Raji (cell line): Measurements from ENCODE around the gene SLC30A5.

Experiments
- POLR2A ChIP-seq: IDR thresholded peaks from 2 replicates; pipeline ENCODE4 v1.6.1; 2011; ENCODE audit warnings: low read depth, low read length, control low read depth; ENCODE audit not compliant: insufficient read depth

SLC30A5 gene

DNA sequence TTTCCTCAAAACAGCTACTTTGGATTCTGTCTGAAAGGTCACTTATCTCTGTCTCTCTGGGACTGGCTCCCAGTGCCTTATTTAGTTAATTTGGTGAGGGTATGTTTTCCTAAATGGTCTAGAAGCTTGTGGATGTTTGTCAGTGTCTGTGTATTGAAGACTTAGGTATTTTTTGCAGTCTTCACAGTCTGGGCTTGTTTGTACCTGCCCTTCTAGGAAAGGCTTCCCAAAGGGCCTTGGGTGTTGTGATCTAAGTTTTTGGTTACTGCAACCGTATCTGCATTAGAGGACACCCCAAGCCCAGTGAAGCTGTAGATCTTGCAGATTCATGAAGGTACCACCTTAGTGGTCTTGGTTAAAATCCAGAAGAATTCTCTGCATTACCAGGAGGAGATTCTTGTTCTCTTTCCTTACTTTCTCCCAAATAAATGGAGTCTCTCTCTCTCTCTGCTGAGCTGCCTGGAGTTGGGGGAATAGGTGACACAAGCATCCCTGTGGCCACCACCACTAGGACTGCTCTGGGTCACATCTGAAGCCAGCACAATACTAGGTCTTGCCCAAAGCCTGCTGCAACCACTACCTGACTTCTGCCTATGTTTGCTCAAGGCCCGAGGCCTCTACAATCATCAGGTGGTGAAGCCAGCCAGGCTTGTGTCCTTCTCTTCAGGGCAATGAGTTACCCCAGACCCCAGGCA, 55.3 kb downstream of the SLC30A5 start:
- TF ChIP-seq POLR2A = no peak

- TF ChIP-seq POLR2A = no peak
Observed at GRCh38 chr5:69149676-69150010, 55.8 kb downstream of the SLC30A5 start.

DNA sequence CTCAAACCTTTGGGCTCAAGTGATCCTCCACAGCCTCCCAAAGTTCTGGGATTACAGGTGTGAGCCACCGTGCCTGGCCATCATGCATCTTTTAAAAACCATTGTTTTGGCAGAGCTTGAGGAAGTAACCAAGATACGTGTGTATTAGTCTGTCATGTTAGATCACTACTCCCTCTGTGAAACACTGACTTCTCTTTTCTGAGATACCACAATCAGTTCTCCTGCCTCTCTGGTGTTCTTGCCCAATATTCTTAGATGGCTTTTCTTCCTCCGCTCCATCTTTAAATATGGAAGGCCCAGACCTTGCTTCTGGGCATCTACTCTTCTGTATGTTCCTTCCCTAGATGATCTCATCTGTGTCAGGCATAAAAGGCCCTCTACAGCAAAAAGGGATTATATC, 58.9 kb downstream of the SLC30A5 start:
- TF ChIP-seq POLR2A = no peak

DNA sequence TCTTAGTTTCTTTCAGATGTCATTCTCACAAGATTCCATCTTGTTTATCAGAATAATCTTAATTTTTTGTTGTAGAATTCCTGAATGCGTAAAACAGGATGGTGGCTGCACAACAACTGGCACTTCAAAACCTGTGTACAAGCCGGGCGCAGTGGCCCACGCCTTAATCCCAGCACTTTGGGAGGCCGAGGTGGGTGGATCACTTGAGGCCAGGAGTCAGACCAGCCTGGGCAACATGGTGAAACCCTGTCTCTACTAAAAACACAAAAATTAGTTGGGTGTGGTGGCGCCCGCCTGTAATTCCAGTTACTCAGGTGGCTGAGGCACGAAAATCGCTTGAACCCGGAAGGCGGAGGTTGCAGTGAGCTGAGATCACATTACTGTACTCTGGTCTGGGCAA, 62.6 kb downstream of the SLC30A5 start:
- TF ChIP-seq POLR2A = no peak

DNA sequence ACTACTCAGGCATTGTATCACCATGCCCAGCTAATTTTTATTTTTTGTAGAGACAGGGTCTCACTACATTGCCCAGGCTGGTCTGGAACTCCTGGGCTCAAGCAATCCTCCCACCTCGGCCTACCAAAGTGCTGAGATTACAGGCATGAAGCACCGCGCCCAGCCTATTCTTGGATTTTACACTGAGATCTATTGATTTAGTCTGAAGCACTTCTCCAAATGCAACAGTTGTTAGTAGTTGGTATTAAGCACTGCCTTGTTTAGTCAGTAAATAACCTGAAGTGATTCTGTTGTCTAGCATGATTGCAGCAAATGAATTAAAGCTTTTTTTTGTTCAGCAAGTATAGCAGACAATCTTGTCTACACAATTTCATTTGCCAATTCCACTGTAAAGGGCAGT, 64.2 kb downstream of the SLC30A5 start:
- TF ChIP-seq POLR2A = no peak

DNA sequence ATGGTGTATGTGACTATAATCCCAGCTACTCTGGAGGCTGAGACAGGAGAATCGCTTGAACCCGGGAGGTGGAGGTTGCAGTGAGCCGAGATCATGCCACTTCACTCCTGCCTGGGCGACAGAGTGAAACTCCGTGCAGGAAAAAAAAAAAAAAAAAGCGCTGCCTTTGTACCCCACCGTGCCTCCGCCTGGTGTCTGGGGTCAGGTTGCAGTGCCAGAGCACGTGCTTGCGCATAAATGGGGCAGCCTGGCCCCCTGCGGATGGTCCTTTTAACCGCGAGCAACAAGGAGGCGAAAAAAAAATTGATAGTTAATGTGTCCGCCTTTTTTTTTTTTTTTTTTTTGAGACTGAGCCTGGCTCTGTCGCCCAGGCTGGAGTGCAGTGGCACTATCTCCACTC, 66.8 kb downstream of the SLC30A5 start:
- no peak for TF ChIP-seq POLR2A

DNA sequence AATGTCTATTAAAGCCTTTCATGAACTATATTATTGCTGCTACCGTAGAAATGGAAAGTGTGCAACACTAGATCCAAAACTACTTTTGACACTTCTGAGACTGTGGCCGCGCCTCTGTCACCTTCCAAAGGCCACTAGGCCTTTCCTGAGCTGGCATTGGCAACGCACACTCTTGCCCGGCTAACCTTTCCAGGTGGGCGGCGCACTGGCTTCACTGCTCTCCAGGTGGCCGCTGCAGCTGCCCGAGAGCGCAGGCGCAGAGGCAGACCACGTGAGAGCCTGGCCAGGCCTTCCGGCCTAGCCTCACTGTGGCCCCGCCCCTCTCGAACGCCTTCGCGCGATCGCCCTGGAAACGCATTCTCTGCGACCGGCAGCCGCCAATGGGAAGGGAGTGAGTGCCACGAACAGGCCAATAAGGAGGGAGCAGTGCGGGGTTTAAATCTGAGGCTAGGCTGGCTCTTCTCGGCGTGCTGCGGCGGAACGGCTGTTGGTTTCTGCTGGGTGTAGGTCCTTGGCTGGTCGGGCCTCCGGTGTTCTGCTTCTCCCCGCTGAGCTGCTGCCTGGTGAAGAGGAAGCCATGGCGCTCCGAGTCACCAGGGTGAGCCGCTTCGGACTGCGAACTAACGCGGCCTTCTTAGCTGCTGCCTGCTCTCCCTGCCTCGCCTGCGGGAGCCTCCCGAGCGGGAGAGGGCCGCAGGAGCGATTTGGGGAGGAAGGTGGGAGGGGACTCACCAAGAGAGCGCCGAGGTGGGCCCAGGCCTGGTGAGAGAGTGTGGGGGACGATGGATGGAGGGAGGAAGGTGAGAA, 73.1 kb downstream of the SLC30A5 start, which contains the start of gene CCNB1:
Gene CCNB1 (plus strand): TSS at position 465 of the 807 bp plus-strand sequence. CDS start 113 bp downstream, at position 578.
- TF ChIP-seq POLR2A = peak; percentile 77

GRCh38 chr5:69167493-69167855, 73.7 kb downstream of the SLC30A5 start:
- no peak for TF ChIP-seq POLR2A

GRCh38 chr5:69167929-69168328, 74.1 kb downstream of the SLC30A5 start:
- no peak for TF ChIP-seq POLR2A

- no peak for TF ChIP-seq POLR2A
Observed at GRCh38 chr5:69170495-69170894, 76.7 kb downstream of the SLC30A5 start.

DNA sequence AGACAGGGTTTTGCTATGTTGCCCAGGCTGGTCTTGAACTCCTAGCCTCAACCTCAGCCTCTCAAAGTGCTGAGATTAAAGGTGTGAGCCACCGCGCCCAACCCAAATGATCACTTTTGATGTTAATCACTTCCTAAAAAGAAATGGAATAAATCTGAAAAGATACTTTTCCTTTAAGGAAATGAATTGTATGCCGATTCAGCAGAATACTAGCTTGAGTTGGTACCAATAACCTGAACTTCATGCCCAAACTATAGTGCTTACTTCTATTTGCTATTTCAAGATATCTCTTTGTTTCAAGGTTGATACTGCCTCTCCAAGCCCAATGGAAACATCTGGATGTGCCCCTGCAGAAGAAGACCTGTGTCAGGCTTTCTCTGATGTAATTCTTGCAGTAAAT, 77.2 kb downstream of the SLC30A5 start:
- TF ChIP-seq POLR2A = no peak
